Nephron (organoid): Measurements from ENCODE around the gene NEURL1.

Experiments
- H3K27ac Mint-ChIP-seq, 3 experiments: 2 replicates each; pipeline ENCODE4 v1.8.0; 2020; ENCODE audit warnings: mixed read lengths in 3 of 3, mild to moderate bottlenecking in 2 of 3, moderate library complexity in 1 of 3
- H3K27me3 Mint-ChIP-seq: 2 replicates; pipeline ENCODE4 v1.8.0; 2021; ENCODE audit warnings: low read depth, mild to moderate bottlenecking, moderate library complexity, mixed read lengths
- H3K36me3 Mint-ChIP-seq: 2 replicates; pipeline ENCODE4 v1.8.0; 2020; ENCODE audit warnings: low read depth, mixed read lengths
- H3K4me1 Mint-ChIP-seq: 2 replicates; pipeline ENCODE4 v1.8.0; 2020; ENCODE audit warnings: mixed read lengths
- H3K4me3 Mint-ChIP-seq, 3 experiments: 2 replicates each; pipeline ENCODE4 v1.8.0; 2020; ENCODE audit warnings: mild to moderate bottlenecking in 3 of 3, mixed read lengths in 3 of 3, moderate library complexity in 2 of 3
- H3K9me3 Mint-ChIP-seq: 2 replicates; pipeline ENCODE4 v1.8.0; 2020; ENCODE audit warnings: mixed read lengths
- CTCF ChIP-seq, 3 experiments: fragments of 200-600 bp; sonication (generic); IDR thresholded peaks; one replicate each; pipeline ENCODE4 v1.5.0; 2021; ENCODE audit warnings: antibody characterized with exemption in 3 of 3; ENCODE audit not compliant: unreplicated experiment in 3 of 3

The NEURL1 gene

DNA sequence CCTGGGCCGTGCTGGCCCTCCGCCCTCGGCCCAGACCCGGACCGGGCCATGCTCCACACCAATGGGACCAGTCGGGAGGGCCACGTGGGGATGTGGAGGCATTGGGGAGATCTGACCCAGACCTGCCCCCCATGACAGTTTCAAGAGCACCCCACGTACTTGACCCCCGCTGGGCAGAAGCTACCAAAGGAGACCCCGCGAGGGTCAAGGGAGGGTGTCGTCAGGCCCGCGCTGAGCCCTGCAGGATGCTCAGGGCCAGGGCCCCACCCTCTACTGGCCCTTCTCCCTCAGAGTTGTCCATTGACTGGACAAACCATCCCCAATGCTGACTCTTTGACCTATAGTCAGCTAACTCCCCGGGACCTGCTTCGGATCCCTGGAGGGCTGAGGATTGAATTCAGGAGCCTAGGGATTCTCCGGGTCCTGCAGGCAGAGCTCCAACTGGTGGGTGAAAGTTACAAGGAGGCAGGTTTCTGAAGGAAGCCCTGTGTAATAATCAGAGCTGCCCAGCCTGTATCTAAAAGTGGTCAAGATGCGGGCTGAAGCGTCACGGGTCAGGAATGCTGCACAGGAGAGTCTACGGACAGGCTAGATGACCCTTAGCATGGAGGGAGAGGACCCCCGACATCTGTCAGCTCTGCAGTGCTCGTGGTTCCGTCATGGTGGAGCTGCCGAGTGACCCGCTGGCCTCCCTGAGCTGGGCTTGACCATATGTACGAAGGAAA is 40.8 kb upstream of the NEURL1 start:
- Mint-ChIP-seq H3K36me3 (peaks cover 9% of the 10 kb centered on the region), H3K27me3 (peaks cover 8% of the 10 kb centered on the region), H3K4me3 (peak overlapping the region; percentile 81 to 85 (median 83)), H3K27ac (peak overlapping the region in 2 of 3 experiments; percentile 36 to 81), H3K4me1 (peaks cover 6% of the 10 kb centered on the region), H3K9me3 (no peaks in the 10 kb centered on the region)
- TF ChIP-seq CTCF (IDR thresholded peaks at IDR 0.05; ENCODE audit: unreplicated experiment in 3 of 3), result no peak

- TF ChIP-seq CTCF (IDR thresholded peaks at IDR 0.05; ENCODE audit: unreplicated experiment in 3 of 3), result no peak
- Mint-ChIP-seq H3K27me3 (peaks cover 8% of the 10 kb centered on the region), H3K27ac (no peak overlapping the region), H3K9me3 (no peaks in the 10 kb centered on the region), H3K4me1 (peaks cover 6% of the 10 kb centered on the region), H3K4me3 (peak overlapping the region in 1 of 3 experiments; percentile 71), H3K36me3 (no peaks in the 10 kb centered on the region)
These were observed 39.5 kb upstream of the NEURL1 start for GRCh38 chr10:103454026-103454425.

DNA sequence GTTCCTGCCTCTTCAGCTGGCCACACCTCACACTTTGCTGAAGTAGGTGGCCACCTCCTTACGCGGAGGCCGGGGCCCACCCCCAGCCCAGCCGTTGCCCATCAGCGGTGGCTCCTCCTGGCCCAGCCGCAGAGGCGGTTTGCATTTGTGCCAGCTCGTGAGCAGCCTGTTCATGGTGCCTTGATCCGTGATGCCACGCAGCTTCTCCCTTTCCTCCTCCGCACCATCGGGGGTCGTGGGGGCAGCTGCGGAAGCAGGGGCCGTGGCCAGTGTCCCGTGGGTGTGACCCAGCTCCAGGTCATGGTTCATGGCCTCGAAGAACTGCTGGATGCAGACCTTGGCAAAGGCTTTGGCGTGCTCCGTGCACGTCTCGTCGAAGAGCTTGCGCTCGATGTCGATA is 38.3 kb upstream of the NEURL1 start:
- no peak overlapping the region for H3K27ac Mint-ChIP-seq
- H3K36me3 Mint-ChIP-seq, result no peaks in the 10 kb centered on the region
- TF ChIP-seq CTCF (IDR thresholded peaks at IDR 0.05; ENCODE audit: unreplicated experiment in 3 of 3), result no peak
- peaks cover 15% of the 10 kb centered on the region for H3K4me1 Mint-ChIP-seq
- H3K4me3 Mint-ChIP-seq, result no peak overlapping the region
- H3K27me3 Mint-ChIP-seq, result peaks cover 8% of the 10 kb centered on the region
- H3K9me3 Mint-ChIP-seq, result no peaks in the 10 kb centered on the region

GRCh38 chr10:103456074-103456660 is 37.3 kb upstream of the NEURL1 start:
- peaks cover 8% of the 10 kb centered on the region for H3K27me3 Mint-ChIP-seq
- H3K36me3 Mint-ChIP-seq, result no peaks in the 10 kb centered on the region
- H3K9me3 Mint-ChIP-seq, result no peaks in the 10 kb centered on the region
- no peak for TF ChIP-seq CTCF (IDR thresholded peaks at IDR 0.05; ENCODE audit: unreplicated experiment in 3 of 3)
- peaks cover 13% of the 10 kb centered on the region for H3K4me1 Mint-ChIP-seq
- H3K4me3 Mint-ChIP-seq, result no peak overlapping the region
- H3K27ac Mint-ChIP-seq, result no peak overlapping the region

GRCh38 chr10:103457176-103457712 is 36.3 kb upstream of the NEURL1 start:
- H3K9me3 Mint-ChIP-seq, result no peaks in the 10 kb centered on the region
- H3K27me3 Mint-ChIP-seq, result peaks cover 8% of the 10 kb centered on the region
- TF ChIP-seq CTCF (IDR thresholded peaks at IDR 0.05; ENCODE audit: unreplicated experiment in 3 of 3), result no peak
- H3K4me3 Mint-ChIP-seq, result no peak overlapping the region
- no peak overlapping the region for H3K27ac Mint-ChIP-seq
- no peaks in the 10 kb centered on the region for H3K36me3 Mint-ChIP-seq
- peaks cover 10% of the 10 kb centered on the region for H3K4me1 Mint-ChIP-seq
